WTC11 (cell line): ENCODE results near the gene ZNF225. TPM values are rescaled to one million over a fixed set of nuclear protein-coding genes. Genes with fewer than 3 reads are reported as not detected.

Experiments used
- ATAC-seq: fragments of 200-7000 bp; cut with Tn5 transposase; 2 replicates; pipeline ENCODE4 v1.10.0; 2021; ENCODE audit warnings: mild to moderate bottlenecking, moderate library complexity
- CTCF ChIA-PET: fragments of 300-600 bp; sonication (Branson Sonifier 250); formaldehyde crosslinking; loops from one replicate; lab custom pipeline; 2021; ENCODE audit warnings: antibody characterized with exemption; lab: Charles Lee
- POLR2A ChIA-PET: fragments of 350-600 bp; sonication (Branson Sonifier 250); formaldehyde crosslinking; loops from one replicate; lab custom pipeline; 2021; ENCODE audit warnings: antibody characterized with exemption; lab: Charles Lee
- DNase-seq: peaks from one replicate; pipeline ENCODE4 v3.0.0; 2021; ENCODE audit warnings: low spot score
- H3K27ac Mint-ChIP-seq: 2 replicates; pipeline ENCODE4 v1.8.0; 2021; ENCODE audit warnings: mixed read lengths
- H3K27me3 Mint-ChIP-seq: 2 replicates; pipeline ENCODE4 v1.8.0; 2021; ENCODE audit warnings: low read depth, mild to moderate bottlenecking, moderate library complexity, mixed read lengths
- H3K36me3 Mint-ChIP-seq: 2 replicates; pipeline ENCODE4 v1.8.0; 2021; ENCODE audit warnings: mixed read lengths
- H3K4me1 Mint-ChIP-seq: 2 replicates; pipeline ENCODE4 v1.8.0; 2022; ENCODE audit warnings: mixed read lengths
- H3K4me3 Mint-ChIP-seq: 2 replicates; pipeline ENCODE4 v1.8.0; 2021; ENCODE audit warnings: mild to moderate bottlenecking, moderate library complexity, mixed read lengths
- H3K9me3 Mint-ChIP-seq: 2 replicates; pipeline ENCODE4 v1.8.0; 2021; ENCODE audit warnings: mixed read lengths
- ATF3 ChIP-seq: sonication (generic); formaldehyde crosslinking; conservative IDR thresholded peaks from 2 replicates; pipeline ENCODE4 v1.8.1; 2022; ENCODE audit warnings: mild to moderate bottlenecking, missing genetic modification reagents
- E2F1 ChIP-seq: sonication (generic); formaldehyde crosslinking; IDR thresholded peaks from 2 replicates; pipeline ENCODE4 v1.8.0; 2022; ENCODE audit warnings: mild to moderate bottlenecking, missing genetic modification reagents
- E2F4 ChIP-seq: sonication (generic); formaldehyde crosslinking; IDR thresholded peaks from 2 replicates; pipeline ENCODE4 v1.8.1; 2022; ENCODE audit warnings: low read depth, mild to moderate bottlenecking, moderate library complexity, missing genetic modification reagents, borderline replicate concordance
- ESRRA ChIP-seq: sonication (generic); formaldehyde crosslinking; IDR thresholded peaks from 2 replicates; pipeline ENCODE4 v1.8.1; 2022; ENCODE audit warnings: mild to moderate bottlenecking, missing genetic modification reagents, borderline replicate concordance
- FOXJ3 ChIP-seq: sonication (generic); formaldehyde crosslinking; IDR thresholded peaks from 2 replicates; pipeline ENCODE4 v1.9.0; 2021; ENCODE audit warnings: missing genetic modification reagents, mild to moderate bottlenecking, borderline replicate concordance
- GTF2I ChIP-seq: fragments of 250-450 bp; sonication (Bioruptor Pico); conservative IDR thresholded peaks from 2 replicates; pipeline ENCODE4 v1.4.0; 2021; ENCODE audit warnings: mild to moderate bottlenecking
- JUN ChIP-seq: sonication (generic); formaldehyde crosslinking; IDR thresholded peaks from 2 replicates; pipeline ENCODE4 v1.8.0; 2023; ENCODE audit warnings: mild to moderate bottlenecking, missing genetic modification reagents
- KAT7 ChIP-seq: sonication (generic); formaldehyde crosslinking; IDR thresholded peaks from 2 replicates; pipeline ENCODE4 v1.8.1; 2023; ENCODE audit warnings: missing genetic modification reagents, mild to moderate bottlenecking, borderline replicate concordance
- MLX ChIP-seq: sonication (generic); formaldehyde crosslinking; IDR thresholded peaks from 2 replicates; pipeline ENCODE4 v1.8.1; 2023; ENCODE audit warnings: mild to moderate bottlenecking, missing genetic modification reagents, moderate library complexity
- NFATC4 ChIP-seq: fragments of 250-450 bp; sonication (Bioruptor Pico); IDR thresholded peaks from 2 replicates; pipeline ENCODE4 v1.9.0; 2021; ENCODE audit warnings: mild to moderate bottlenecking
- NFYB ChIP-seq: sonication (generic); formaldehyde crosslinking; conservative IDR thresholded peaks from 2 replicates; pipeline ENCODE4 v1.8.0; 2022; ENCODE audit warnings: low read depth, missing genetic modification reagents
- PREB ChIP-seq: sonication (generic); formaldehyde crosslinking; IDR thresholded peaks from 2 replicates; pipeline ENCODE4 v1.8.1; 2022; ENCODE audit warnings: mild to moderate bottlenecking, missing genetic modification reagents, moderate library complexity, borderline replicate concordance
- PRRX2 ChIP-seq: fragments of 250-450 bp; sonication (Bioruptor Pico); IDR thresholded peaks from 2 replicates; pipeline ENCODE4 v1.8.0; 2021; ENCODE audit warnings: mild to moderate bottlenecking
- SMAD4 ChIP-seq: sonication (generic); formaldehyde crosslinking; IDR thresholded peaks from 2 replicates; pipeline ENCODE4 v1.8.0; 2022; ENCODE audit warnings: mild to moderate bottlenecking, missing genetic modification reagents
- TCF7 ChIP-seq: sonication (generic); formaldehyde crosslinking; IDR thresholded peaks from 2 replicates; pipeline ENCODE4 v1.8.0; 2022; ENCODE audit warnings: mild to moderate bottlenecking, low read depth, missing genetic modification reagents, moderate library complexity
- ZNF219 ChIP-seq: sonication (generic); formaldehyde crosslinking; IDR thresholded peaks from 2 replicates; pipeline ENCODE4 v1.8.0; 2023; ENCODE audit warnings: missing genetic modification reagents, mild to moderate bottlenecking, borderline replicate concordance
- total RNA-seq: library from RNA; stranded (reverse); gene quantifications from 3 replicates; pipeline ENCODE4 v1.2.3, GENCODE V29; 2021
- TF ChIP-seq, protein P1 (sequence below): sonication (generic); formaldehyde crosslinking; IDR thresholded peaks from 2 replicates; pipeline ENCODE4 v1.8.0; 2023; ENCODE audit warnings: missing genetic modification reagents
- TF ChIP-seq, protein P2 (sequence below): sonication (generic); formaldehyde crosslinking; IDR thresholded peaks from 2 replicates; pipeline ENCODE4 v1.8.0; 2023; ENCODE audit warnings: missing genetic modification reagents, mild to moderate bottlenecking, borderline replicate concordance
- TF ChIP-seq, protein P3 (sequence below): fragments of 250-450 bp; sonication (Bioruptor Pico); conservative IDR thresholded peaks from 2 replicates; pipeline ENCODE4 v1.9.0; 2021; ENCODE audit warnings: mild to moderate bottlenecking
- TF ChIP-seq, protein P4 (sequence below): sonication (generic); formaldehyde crosslinking; IDR thresholded peaks from 2 replicates; pipeline ENCODE4 v1.8.1; 2023; ENCODE audit warnings: mild to moderate bottlenecking, missing genetic modification reagents

ZNF225 gene
- total RNA-seq, 1 experiment from 2014 or later, result 3.9 TPM

GRCh38 chr19:44109458-44109857 lies 3.7 kb upstream of the ZNF225 start:
- H3K27ac Mint-ChIP-seq, result no peak overlapping the region
- peaks cover 66% of the 10 kb centered on the region for H3K9me3 Mint-ChIP-seq
- no peak overlapping the region for H3K4me3 Mint-ChIP-seq
- ATAC-seq (no peak), DNase-seq (no peak)
- peaks cover 7% of the 10 kb centered on the region for H3K27me3 Mint-ChIP-seq
- TF ChIP-seq GTF2I (CRISPR knock-in tag) (no peak), JUN (no peak), ATF3 (CRISPR knock-in tag) (no peak), SMAD4 (CRISPR knock-in tag) (no peak), ESRRA (CRISPR knock-in tag) (no peak), E2F4 (no peak), NFATC4 (CRISPR knock-in tag) (no peak), E2F1 (CRISPR knock-in tag) (no peak), TCF7 (no peak), KAT7 (CRISPR knock-in tag) (no peak), NFYB (CRISPR knock-in tag) (no peak), FOXJ3 (CRISPR knock-in tag) (no peak), PRRX2 (CRISPR knock-in tag) (no peak), PREB (no peak), ZNF219 (CRISPR knock-in tag) (no peak), MLX (no peak)
- TF ChIP-seq, protein P1, sequence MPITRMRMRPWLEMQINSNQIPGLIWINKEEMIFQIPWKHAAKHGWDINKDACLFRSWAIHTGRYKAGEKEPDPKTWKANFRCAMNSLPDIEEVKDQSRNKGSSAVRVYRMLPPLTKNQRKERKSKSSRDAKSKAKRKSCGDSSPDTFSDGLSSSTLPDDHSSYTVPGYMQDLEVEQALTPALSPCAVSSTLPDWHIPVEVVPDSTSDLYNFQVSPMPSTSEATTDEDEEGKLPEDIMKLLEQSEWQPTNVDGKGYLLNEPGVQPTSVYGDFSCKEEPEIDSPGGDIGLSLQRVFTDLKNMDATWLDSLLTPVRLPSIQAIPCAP (CRISPR knock-in tag), result no peak
- TF ChIP-seq, protein P2, sequence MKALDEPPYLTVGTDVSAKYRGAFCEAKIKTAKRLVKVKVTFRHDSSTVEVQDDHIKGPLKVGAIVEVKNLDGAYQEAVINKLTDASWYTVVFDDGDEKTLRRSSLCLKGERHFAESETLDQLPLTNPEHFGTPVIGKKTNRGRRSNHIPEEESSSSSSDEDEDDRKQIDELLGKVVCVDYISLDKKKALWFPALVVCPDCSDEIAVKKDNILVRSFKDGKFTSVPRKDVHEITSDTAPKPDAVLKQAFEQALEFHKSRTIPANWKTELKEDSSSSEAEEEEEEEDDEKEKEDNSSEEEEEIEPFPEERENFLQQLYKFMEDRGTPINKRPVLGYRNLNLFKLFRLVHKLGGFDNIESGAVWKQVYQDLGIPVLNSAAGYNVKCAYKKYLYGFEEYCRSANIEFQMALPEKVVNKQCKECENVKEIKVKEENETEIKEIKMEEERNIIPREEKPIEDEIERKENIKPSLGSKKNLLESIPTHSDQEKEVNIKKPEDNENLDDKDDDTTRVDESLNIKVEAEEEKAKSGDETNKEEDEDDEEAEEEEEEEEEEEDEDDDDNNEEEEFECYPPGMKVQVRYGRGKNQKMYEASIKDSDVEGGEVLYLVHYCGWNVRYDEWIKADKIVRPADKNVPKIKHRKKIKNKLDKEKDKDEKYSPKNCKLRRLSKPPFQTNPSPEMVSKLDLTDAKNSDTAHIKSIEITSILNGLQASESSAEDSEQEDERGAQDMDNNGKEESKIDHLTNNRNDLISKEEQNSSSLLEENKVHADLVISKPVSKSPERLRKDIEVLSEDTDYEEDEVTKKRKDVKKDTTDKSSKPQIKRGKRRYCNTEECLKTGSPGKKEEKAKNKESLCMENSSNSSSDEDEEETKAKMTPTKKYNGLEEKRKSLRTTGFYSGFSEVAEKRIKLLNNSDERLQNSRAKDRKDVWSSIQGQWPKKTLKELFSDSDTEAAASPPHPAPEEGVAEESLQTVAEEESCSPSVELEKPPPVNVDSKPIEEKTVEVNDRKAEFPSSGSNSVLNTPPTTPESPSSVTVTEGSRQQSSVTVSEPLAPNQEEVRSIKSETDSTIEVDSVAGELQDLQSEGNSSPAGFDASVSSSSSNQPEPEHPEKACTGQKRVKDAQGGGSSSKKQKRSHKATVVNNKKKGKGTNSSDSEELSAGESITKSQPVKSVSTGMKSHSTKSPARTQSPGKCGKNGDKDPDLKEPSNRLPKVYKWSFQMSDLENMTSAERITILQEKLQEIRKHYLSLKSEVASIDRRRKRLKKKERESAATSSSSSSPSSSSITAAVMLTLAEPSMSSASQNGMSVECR (CRISPR knock-in tag), result no peak
- TF ChIP-seq, protein P3, sequence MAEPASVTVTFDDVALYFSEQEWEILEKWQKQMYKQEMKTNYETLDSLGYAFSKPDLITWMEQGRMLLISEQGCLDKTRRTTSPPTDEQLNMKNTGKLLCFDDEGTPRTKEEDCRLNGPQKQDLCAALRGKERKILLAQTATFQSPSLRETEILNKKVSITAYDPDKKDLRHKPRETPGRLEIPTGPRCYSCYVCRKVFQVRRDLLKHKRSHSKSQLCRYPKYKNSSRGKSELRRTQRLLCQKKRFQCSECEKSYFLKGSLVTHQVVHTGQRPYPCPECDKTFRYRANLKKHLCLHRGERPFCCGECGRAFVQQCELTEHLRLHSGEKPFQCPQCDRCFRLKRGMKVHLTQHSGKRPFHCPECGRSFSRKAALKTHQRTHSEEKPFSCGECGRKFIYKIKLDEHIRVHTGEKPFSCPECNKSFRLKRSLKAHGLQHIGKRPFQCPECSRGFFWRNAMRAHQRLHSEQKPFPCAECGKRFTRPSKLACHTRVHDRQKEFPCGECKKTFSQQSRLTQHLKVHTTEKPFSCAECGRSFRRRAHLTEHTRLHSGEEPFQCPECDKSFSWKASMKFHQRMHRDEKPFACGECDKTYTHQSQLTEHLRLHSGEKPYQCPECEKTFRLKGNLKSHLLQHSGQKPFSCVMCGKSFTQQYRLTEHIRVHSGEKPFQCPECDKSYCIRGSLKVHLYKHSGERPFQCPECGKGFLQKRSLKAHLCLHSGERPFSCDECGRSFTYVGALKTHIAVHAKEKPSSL (CRISPR knock-in tag), result no peak
- TF ChIP-seq, protein P4, sequence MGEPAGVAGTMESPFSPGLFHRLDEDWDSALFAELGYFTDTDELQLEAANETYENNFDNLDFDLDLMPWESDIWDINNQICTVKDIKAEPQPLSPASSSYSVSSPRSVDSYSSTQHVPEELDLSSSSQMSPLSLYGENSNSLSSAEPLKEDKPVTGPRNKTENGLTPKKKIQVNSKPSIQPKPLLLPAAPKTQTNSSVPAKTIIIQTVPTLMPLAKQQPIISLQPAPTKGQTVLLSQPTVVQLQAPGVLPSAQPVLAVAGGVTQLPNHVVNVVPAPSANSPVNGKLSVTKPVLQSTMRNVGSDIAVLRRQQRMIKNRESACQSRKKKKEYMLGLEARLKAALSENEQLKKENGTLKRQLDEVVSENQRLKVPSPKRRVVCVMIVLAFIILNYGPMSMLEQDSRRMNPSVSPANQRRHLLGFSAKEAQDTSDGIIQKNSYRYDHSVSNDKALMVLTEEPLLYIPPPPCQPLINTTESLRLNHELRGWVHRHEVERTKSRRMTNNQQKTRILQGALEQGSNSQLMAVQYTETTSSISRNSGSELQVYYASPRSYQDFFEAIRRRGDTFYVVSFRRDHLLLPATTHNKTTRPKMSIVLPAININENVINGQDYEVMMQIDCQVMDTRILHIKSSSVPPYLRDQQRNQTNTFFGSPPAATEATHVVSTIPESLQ (CRISPR knock-in tag), result no peak
- CTCF ChIA-PET, result no interaction called here
- POLR2A ChIA-PET, result no interaction called here
- peaks cover 68% of the 10 kb centered on the region for H3K36me3 Mint-ChIP-seq
- peaks cover 9% of the 10 kb centered on the region for H3K4me1 Mint-ChIP-seq
